GM21825 (cell line): Measurements from ENCODE around the gene PWWP2B.

Experiments
- ATAC-seq: cut with Tn5 transposase; IDR thresholded peaks from one replicate; pipeline ENCODE4 v1.9.1; 2021; ENCODE audit warnings: mild to moderate bottlenecking, moderate library complexity; ENCODE audit not compliant: unreplicated experiment

Gene PWWP2B

GRCh38 chr10:132363376-132363775 is 33.6 kb upstream of the PWWP2B start:
- ATAC-seq = no peak

GRCh38 chr10:132363921-132364593 is 32.9 kb upstream of the PWWP2B start:
- ATAC-seq = no peak

GRCh38 chr10:132364594-132364970 is 32.4 kb upstream of the PWWP2B start:
- no peak for ATAC-seq

- ATAC-seq = no peak
Measured at GRCh38 chr10:132365102-132365501, 31.9 kb upstream of the PWWP2B start.

GRCh38 chr10:132366006-132366405 is 31.0 kb upstream of the PWWP2B start:
- no peak for ATAC-seq

- no peak for ATAC-seq
Measured at GRCh38 chr10:132366499-132366898, 30.5 kb upstream of the PWWP2B start.

- ATAC-seq = no peak
Measured at GRCh38 chr10:132368391-132368790, 28.6 kb upstream of the PWWP2B start.

GRCh38 chr10:132368881-132369635 is 27.9 kb upstream of the PWWP2B start:
- no peak for ATAC-seq

- no peak for ATAC-seq
Measured at GRCh38 chr10:132369636-132370185, 27.3 kb upstream of the PWWP2B start.

GRCh38 chr10:132370426-132371340 is 26.3 kb upstream of the PWWP2B start:
- no peak for ATAC-seq

GRCh38 chr10:132371641-132372081 is 25.3 kb upstream of the PWWP2B start:
- ATAC-seq = no peak

- ATAC-seq = no peak
Measured at GRCh38 chr10:132372516-132373095, 24.4 kb upstream of the PWWP2B start.

GRCh38 chr10:132373241-132373955 is 23.6 kb upstream of the PWWP2B start:
- ATAC-seq = no peak

GRCh38 chr10:132374176-132374575 is 22.8 kb upstream of the PWWP2B start:
- ATAC-seq = no peak

GRCh38 chr10:132374612-132375011 is 22.4 kb upstream of the PWWP2B start:
- no peak for ATAC-seq

GRCh38 chr10:132375116-132375794 is 21.7 kb upstream of the PWWP2B start:
- ATAC-seq = no peak

GRCh38 chr10:132375795-132376297 is 21.2 kb upstream of the PWWP2B start:
- no peak for ATAC-seq

- ATAC-seq = no peak
Measured at GRCh38 chr10:132376394-132376851, 20.6 kb upstream of the PWWP2B start.

GRCh38 chr10:132377326-132377725 is 19.7 kb upstream of the PWWP2B start:
- ATAC-seq = no peak
